ENCODE measurements around the gene SIRT7. TPM values are rescaled to one million over a fixed set of nuclear protein-coding genes. Genes with fewer than 3 reads are reported as not detected.

The SIRT7 gene
- total RNA-seq, 1 donor from 2014 or later, result 8.6 TPM

DNA sequence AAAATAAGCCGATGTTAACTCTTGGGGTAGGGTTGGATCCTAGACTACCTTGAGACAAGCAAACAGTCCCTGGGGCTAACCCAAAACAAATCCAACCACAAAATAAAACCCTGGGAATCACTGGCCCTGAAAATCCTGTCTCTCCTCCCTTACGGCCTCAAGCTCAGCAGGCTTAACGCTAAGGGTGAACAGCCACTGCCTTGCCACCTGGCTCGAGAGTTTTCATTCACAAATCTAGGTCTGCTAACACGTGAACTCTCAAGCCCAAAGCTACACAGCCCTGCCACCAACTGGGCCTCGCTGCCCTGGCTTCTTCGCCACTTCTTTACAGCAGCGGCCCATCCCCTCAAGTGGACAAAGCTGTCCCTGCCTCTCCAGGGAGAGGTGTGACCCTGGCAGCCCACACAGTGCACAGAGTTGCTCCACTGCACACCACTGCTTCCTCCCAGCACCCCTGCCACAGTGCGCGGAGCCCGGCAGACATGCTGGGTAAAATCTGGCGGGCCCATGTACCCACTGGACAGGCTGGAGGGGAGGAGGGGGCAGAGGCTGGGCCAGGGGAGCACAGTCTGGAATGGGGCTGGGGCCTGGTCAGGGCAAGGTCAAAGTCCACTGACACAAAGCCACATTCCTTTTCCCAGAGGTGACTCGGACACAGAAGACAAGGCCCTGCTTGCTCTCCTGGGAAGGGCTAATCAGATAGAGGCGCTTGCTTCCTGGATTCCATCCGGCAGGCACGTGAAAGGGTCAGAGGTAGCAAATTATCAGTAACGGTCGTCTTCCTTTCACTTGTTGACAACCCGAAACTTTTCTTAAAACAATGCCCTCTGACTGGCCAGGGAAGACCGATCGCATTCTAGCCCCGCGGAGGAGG is 7.8 kb downstream of the SIRT7 start:
- DNase-seq (ENCODE audit: low spot score in 2 of 2), result no peak

GRCh38 chr17:81909231-81909630 is 8.7 kb downstream of the SIRT7 start:
- DNase-seq (ENCODE audit: low spot score in 2 of 2) (no peak), FAIRE-seq (no peak)

More for the DNA sequence above, 7.8 kb downstream of the SIRT7 start:
- FAIRE-seq, result no peak

- DNase-seq (ENCODE audit: low spot score in 2 of 2) (no peak), FAIRE-seq (no peak)
Measured at GRCh38 chr17:81908793-81909192, 9.2 kb downstream of the SIRT7 start.

- FAIRE-seq (no peak), DNase-seq (ENCODE audit: low spot score in 2 of 2) (no peak)
Measured at GRCh38 chr17:81907219-81908145, 10.5 kb downstream of the SIRT7 start.

- DNase-seq (ENCODE audit: low spot score in 2 of 2) (no peak), FAIRE-seq (no peak)
Measured at GRCh38 chr17:81906476-81907218, 11.3 kb downstream of the SIRT7 start.

GRCh38 chr17:81905993-81906392 is 12.0 kb downstream of the SIRT7 start:
- DNase-seq (ENCODE audit: low spot score in 2 of 2) (no peak), FAIRE-seq (no peak)

- no peak for FAIRE-seq
Measured at GRCh38 chr17:81905424-81905875, 12.5 kb downstream of the SIRT7 start.

GRCh38 chr17:81904600-81905423 is 13.2 kb downstream of the SIRT7 start:
- FAIRE-seq (no peak), DNase-seq (ENCODE audit: low spot score in 2 of 2) (no peak)

More at GRCh38 chr17:81905424-81905875, 12.5 kb downstream of the SIRT7 start:
- no peak for DNase-seq (ENCODE audit: low spot score in 2 of 2)

DNA sequence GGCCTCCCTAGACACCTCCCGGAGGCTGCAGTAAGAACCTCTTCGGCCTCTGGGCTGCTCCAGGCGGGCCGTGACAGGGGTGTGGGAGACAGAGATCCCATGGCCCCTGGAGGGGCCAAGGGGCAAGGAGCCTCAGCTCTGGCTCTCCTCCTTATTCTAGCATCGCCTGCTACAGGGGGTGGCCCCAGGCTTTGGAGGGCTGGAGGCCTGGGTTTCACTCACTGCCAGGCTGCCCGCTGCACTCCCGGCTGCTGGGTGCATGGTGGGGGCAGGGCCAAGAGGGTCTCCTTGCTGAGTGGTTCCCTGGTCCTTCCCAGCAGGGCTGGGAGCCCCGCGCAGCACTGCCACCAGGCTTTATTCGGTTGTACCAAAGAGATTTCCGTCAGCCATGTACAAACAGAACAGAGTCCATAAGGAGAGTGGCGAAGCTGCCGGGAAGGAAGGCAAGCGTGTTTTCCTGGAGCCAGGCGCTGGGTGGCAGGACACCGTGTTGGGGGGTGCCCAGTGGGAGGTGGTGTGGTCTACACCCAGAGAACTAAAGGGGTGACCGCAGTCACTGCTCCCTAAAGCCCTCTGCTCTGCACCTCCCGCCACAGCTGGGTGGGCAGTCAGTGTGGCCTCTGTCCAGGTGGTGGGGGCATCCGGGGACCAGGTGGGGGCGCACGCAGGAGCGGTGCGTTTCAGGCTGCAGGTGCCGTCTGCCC is 13.9 kb downstream of the SIRT7 start:
- no peak for DNase-seq (ENCODE audit: low spot score in 2 of 2)
- no peak for FAIRE-seq

DNA sequence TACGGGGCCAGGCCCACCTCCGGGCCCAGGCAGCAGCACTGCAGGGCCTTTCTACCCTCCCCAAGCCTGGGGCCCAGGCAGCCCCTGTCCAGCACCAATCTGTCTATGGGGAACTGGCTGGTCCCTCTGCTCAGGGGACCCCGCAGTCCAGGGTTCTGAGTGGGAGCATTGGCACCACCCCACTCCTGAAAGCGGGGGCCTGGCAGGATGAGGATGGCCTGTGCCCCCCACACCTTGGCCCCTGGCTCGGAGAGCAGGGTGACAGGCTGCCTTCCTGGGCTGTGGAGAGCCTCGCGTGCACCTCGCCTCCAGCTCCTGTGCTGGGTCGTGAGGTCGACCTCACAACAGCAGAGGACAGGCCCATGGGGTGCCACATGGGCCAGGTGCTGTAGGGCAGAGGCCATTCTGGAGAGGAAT is 14.6 kb downstream of the SIRT7 start:
- FAIRE-seq, result no peak

GRCh38 chr17:81902653-81903414 is 15.1 kb downstream of the SIRT7 start:
- no peak for DNase-seq (ENCODE audit: low spot score in 2 of 2)

More for the DNA sequence above, 14.6 kb downstream of the SIRT7 start:
- DNase-seq (ENCODE audit: low spot score in 2 of 2), result no peak

DNA sequence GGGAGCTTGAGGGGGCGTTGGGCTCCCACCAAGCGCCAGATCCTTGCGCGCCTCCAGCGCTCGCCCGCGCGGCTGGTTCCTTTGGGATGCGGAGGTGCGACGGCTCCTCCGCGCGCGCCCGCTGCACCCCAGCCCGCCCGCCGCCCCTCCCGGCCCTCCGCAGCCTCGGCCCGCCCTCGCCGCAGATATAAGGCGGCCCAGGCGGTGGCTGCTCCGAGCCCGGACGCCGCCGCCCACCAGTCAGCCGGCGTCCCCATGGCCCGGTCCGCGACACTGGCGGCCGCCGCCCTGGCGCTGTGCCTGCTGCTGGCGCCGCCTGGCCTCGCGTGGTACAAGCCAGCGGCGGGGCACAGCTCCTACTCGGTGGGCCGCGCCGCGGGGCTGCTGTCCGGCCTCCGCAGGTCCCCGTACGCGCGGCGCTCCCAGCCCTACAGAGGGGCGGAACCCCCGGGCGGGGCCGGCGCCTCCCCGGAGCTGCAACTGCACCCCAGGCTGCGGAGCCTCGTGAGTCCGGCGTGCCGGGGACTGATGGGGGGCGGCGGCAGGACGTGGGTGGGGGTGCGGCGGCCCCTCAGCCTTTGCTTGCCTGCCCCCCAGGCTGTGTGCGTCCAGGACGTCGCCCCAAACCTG is 15.8 kb downstream of the SIRT7 start, which contains the start of gene NPB:
TSS of gene NPB (plus strand) at position 216 of the 630 bp plus-strand sequence. CDS start at position 256, 40 bp downstream.
- no peak for FAIRE-seq

More at GRCh38 chr17:81902653-81903414, 15.1 kb downstream of the SIRT7 start:
- FAIRE-seq, result no peak

DNA sequence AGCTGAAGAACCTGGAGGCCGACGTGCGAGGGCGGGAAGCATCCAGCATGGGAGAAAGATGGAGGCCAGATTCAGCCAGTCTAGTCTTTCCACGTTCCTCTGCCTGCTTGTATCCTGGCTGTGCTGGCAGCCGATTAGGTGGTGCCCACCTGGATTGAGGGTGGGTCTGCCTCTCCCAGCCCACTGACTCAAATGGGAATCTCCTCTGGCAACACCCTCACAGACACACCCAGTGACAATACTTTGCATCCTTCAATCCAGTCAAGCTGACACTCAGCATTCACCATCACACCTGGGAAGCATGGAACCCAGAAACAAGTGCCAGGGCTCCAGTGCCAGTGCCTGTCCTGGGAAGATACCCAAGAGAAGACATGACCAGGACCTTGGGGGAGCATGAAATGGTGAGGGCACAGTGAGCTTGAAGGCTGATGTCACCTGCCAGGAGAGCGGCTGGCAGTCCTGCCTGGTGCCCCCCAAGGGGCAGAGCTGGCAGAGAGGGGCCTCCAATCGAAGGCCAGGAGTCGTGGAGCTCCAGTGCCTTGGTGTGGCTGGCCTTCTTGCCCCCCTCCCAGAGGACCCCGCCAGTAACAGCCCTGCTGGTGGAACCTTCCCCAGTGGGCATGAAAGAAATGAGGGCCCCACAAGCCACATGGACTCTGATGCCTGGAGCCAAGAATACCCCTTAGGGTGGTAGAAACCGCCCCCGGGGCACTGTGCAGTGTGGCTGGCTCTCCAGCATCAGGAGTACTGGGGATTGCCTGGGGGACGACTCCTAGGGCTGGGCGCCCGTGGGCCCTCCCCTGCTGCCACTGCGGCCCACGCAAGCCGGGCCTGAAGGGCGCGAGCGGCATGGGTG is 16.6 kb downstream of the SIRT7 start:
- FAIRE-seq (no peak), DNase-seq (ENCODE audit: low spot score in 2 of 2) (no peak)

More for the DNA sequence above, 15.8 kb downstream of the SIRT7 start, which contains the start of gene NPB:
- peak; percentile 67 for DNase-seq (ENCODE audit: low spot score in 2 of 2)

DNA sequence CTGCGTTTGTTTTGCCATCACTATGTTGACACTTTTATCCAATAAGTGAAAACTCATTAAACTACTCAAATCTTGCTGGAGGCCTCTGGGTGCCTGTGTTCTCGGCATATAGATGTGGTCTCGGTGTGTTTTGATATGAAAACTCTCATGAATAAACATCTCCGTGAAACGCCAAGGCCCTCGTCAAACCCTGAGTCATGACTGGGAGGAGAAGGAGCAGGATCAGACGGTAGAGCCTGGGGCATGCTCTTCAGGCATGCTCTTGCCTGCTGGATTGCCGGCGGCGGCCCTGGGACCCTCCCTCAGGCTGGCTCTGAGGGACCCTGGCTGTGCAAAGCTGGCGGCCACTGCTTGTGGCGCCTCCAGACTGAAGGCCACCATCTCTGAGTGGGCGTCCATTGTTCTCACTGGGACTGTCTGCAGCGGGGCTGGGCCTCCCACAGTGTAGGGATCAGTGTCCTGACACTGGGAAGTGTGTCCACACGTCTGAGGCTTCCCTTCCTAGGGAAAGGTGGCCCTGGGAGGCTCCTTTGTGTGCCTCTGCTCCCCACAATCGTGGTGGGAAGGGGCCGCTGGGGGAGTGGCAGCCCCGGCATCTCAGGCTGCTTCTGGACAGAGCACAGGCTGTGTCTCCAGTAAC is 17.7 kb downstream of the SIRT7 start:
- DNase-seq (ENCODE audit: low spot score in 2 of 2) (no peak), FAIRE-seq (no peak)

GRCh38 chr17:81899514-81900166 is 18.3 kb downstream of the SIRT7 start:
- DNase-seq (ENCODE audit: low spot score in 2 of 2), result no peak
- FAIRE-seq, result no peak
